Thoracic aorta endothelial cell (primary cell): Measurements from ENCODE around the gene RHOXF2. TPM values are rescaled to one million over a fixed set of nuclear protein-coding genes. Genes with fewer than 3 reads are reported as not detected.

Experiments used
- total RNA-seq: library from RNA; depleted of rRNA; stranded (reverse); fragments of >200 nt; gene quantifications from 2 replicates; pipeline ENCODE4 v1.2.3, GENCODE V29; 2012

Gene RHOXF2
- not detected in 2 replicates for total RNA-seq

GRCh38 chrX:120158313-120158712, at the start of gene RHOXF2:
TSS of gene RHOXF2 (plus strand) at chrX:120158613. CDS start at chrX:120158751, 138 bp downstream.

DNA sequence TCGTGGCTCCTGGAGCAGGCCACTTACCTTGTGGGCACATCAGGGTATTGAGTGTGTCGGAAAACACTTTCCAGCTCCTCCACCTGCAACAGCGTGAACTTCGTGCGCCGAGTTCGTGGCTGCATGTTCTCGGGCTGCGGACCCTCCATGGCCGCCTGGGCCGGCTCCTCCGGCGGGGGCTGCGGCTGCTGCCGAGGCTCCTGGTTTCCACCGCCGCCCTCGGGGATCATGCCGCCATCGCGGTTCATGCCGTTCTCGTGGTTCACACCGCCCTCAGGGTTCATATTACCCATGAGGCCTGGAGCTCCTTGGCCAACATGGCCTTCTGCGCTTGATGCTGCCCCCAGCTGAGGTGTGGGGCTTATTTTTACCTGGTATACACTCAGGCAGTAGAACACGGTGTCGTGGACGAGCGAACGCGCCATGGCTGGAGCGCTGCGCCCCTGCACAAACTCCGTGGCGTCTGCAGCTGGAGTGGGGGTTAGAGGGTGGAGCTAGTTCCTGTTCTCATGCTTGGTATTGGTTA, 42.9 kb upstream of the RHOXF2 start, which contains the start of gene RHOXF1:
RHOXF1 (minus strand) TSS at position 476 of the 526 bp plus-strand sequence; CDS start at position 425, 51 bp downstream.

Other genes with a start within 250 kb of the RHOXF2 start
- 5.5 and 5.6 TPM in 2 replicates for gene NKAP, start 214.9 kb upstream of the RHOXF2 start, total RNA-seq
- not detected in 2 replicates for gene RHOXF2B, start 80.9 kb upstream of the RHOXF2 start, total RNA-seq
- not detected in 2 replicates for gene RHOXF1, start 42.7 kb upstream of the RHOXF2 start, total RNA-seq
- 38.0 and 44.4 TPM in 2 replicates for gene ZBTB33, start 92.2 kb downstream of the RHOXF2 start, total RNA-seq
- not detected in 2 replicates for gene TMEM255A, start 152.8 kb downstream of the RHOXF2 start, total RNA-seq
- gene ATP1B4, start 203.5 kb downstream of the RHOXF2 start, total RNA-seq, result not detected in 2 replicates